PC-3 (cell line): ENCODE results near the gene GFRA1.

Experiments used
- EZH2 ChIP-seq: fragments of 300-600 bp; sonication (generic); IDR thresholded peaks from one replicate; pipeline ENCODE4 v1.6.1; 2017; ENCODE audit warnings: antibody characterized with exemption, mild to moderate bottlenecking, low read length; ENCODE audit not compliant: unreplicated experiment
- EZH2phosphoT487 ChIP-seq: fragments of 300-600 bp; sonication (generic); IDR thresholded peaks from 2 replicates; pipeline ENCODE4 v1.6.1; 2018; ENCODE audit warnings: mild to moderate bottlenecking, antibody characterized with exemption, low read length, borderline replicate concordance
- TF ChIP-seq, protein P1 (sequence below): fragments of 300-600 bp; sonication (generic); conservative IDR thresholded peaks from 2 replicates; pipeline ENCODE4 v1.5.1; 2017; ENCODE audit warnings: antibody characterized with exemption, low read depth, mild to moderate bottlenecking, low read length

DNA sequence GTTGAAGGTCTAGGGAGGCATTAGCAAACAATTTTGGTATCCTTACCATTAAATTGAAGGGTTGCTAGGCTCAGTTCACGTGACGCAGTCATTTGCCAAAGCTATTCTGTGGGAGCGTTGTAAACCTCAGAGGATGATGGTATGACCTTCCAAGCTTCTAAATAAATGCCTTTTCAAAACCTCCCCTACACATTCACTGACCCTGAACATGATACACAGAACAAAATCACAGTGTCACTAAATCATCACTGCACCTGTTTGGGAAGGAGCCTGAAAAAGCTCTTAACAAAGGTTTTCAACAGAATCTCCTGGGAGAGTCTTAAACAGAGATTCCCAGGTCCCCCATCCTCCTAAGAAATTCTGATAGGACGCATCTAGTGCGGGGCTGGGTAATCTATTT, 38.0 kb upstream of the GFRA1 start:
- TF ChIP-seq, protein P1, sequence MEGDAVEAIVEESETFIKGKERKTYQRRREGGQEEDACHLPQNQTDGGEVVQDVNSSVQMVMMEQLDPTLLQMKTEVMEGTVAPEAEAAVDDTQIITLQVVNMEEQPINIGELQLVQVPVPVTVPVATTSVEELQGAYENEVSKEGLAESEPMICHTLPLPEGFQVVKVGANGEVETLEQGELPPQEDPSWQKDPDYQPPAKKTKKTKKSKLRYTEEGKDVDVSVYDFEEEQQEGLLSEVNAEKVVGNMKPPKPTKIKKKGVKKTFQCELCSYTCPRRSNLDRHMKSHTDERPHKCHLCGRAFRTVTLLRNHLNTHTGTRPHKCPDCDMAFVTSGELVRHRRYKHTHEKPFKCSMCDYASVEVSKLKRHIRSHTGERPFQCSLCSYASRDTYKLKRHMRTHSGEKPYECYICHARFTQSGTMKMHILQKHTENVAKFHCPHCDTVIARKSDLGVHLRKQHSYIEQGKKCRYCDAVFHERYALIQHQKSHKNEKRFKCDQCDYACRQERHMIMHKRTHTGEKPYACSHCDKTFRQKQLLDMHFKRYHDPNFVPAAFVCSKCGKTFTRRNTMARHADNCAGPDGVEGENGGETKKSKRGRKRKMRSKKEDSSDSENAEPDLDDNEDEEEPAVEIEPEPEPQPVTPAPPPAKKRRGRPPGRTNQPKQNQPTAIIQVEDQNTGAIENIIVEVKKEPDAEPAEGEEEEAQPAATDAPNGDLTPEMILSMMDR: no peak
- TF ChIP-seq EZH2 (no peak), EZH2phosphoT487 (no peak)
